ENCODE data around the gene VARS2. TPM values are rescaled to one million over a fixed set of nuclear protein-coding genes. Genes with fewer than 3 reads are reported as not detected.
"Not testable (repeated sequence)": the region's sequence is repeated elsewhere in the genome, so short reads cannot be mapped to it uniquely, and the experiment has no call there.

Gene VARS2
- 47.0 TPM for total RNA-seq (ENCODE audit: unreplicated experiment)
- long read RNA-seq, partial matches to known transcripts: 0 of 1 reads
- long read RNA-seq, other reads (novel, unspliced or antisense): 1 of 1 reads

DNA sequence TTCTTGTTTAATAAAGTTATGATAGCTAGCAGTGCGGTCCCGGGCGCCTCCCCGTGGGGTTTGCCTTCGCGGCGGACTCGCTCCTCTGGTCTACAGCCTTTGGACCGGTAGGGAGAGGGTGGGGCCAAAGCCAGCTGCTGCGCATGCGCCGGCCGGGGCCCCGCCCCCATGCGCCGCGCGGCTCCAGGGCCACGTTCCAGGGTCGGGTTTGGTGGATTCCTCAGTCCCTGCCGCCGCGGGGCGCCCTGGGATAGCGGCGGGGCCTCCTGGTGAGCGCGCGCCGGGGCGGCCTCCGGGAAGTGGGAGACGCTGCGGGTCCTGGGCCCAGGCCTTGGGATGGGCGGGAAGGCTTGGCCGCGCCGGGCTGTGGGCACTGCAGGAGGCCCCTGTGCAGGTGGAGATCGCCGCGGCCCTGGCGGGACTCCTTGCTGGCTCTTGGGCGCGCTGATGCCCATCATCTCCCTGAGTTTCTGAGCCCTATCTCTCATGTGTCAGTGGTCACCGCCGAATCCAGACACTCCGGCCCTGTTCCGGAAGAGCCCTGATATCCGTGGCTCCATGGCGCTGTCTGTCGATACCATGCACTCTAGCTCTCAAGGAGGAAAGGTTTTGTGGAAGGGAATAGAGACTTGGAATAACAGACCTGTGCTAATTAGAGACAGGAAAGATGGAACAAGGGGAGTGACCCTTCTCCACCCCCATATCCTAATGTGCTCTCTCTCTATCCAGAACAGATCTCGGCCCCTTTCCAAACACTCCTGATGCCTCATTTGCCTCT is at the start of gene VARS2:
Gene VARS2, plus strand, starts transcription at position 163 of the 778 bp plus-strand sequence. Its CDS starts 599 bp downstream, at position 762.
- no peak for TF ChIP-seq CTCF (IDR thresholded peaks at IDR 0.05; ENCODE audit: partially characterized antibody, unreplicated experiment)
- peak within 1 kb of the TSS; percentile 97 for H3K4me3 Mint-ChIP-seq (ENCODE audit: unreplicated experiment)
- H3K36me3 Mint-ChIP-seq (ENCODE audit: unreplicated experiment): peaks cover 8% of the 10 kb centered on the region
- H3K4me1 Mint-ChIP-seq (ENCODE audit: low read depth, unreplicated experiment): peaks cover 12% of the 10 kb centered on the region
- DNase-seq: peak; percentile 84
- peaks cover 3% of the 10 kb centered on the region for H3K9me3 Mint-ChIP-seq (ENCODE audit: unreplicated experiment)
- peaks cover 8% of the 10 kb centered on the region for H3K27me3 Mint-ChIP-seq (ENCODE audit: unreplicated experiment)
- H3K27ac Mint-ChIP-seq (ENCODE audit: unreplicated experiment): peak within 1 kb of the TSS; percentile 85

DNA sequence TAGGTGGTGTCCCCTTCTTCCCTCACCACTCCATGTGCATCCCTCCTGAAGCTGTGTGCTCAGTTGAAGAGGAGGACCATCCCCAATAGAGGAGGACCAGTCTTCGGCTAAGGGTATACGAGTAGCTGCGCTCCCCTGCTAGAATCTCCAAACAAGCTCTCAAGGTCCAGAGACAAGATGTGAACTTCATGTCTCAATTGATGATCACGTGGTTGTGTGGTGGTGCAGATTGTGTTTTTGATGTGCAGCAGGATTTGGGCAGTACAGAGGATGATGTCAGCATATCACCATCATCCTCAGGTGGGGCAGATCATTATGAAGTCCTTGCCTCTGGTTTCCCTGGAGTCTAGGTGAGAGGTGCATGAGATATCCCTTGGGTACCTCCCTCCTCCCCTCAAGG is 49.7 kb upstream of the VARS2 start:
- no peak overlapping the region for H3K4me3 Mint-ChIP-seq (ENCODE audit: unreplicated experiment)
- TF ChIP-seq CTCF (IDR thresholded peaks at IDR 0.05; ENCODE audit: partially characterized antibody, unreplicated experiment): no peak
- H3K27ac Mint-ChIP-seq (ENCODE audit: unreplicated experiment): no peak overlapping the region
- DNase-seq: no peak
- peaks cover 7% of the 10 kb centered on the region for H3K9me3 Mint-ChIP-seq (ENCODE audit: unreplicated experiment)
- H3K4me1 Mint-ChIP-seq (ENCODE audit: low read depth, unreplicated experiment): no peaks in the 10 kb centered on the region
- peaks cover 17% of the 10 kb centered on the region for H3K36me3 Mint-ChIP-seq (ENCODE audit: unreplicated experiment)
- peaks cover 2% of the 10 kb centered on the region for H3K27me3 Mint-ChIP-seq (ENCODE audit: unreplicated experiment)

DNA sequence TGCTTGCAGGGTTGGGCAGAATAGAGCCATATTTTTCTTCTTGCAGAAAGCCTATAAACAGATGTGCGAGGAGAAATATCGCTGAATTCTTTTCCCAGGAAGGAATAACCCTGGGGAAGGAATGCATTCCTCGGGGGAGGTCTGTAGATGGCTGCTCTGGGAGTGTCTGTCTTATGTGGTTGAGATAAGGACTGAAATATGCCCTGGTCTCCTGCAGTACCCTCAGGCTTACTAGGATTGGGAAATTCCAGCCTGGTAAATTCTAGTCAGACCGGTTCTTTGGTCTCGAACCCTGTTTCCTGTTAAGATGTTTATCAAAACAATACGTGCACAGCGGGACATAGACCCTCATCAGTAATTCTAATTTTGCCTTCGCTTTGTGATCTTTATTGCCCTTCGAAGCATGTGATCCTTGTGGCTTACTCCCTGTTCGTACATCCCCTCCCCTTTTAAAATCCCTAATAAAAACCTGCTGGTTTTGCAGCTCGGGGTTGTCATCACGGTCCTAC is 44.7 kb upstream of the VARS2 start:
- Mint-ChIP-seq H3K9me3 (ENCODE audit: unreplicated experiment) (peaks cover 10% of the 10 kb centered on the region), H3K36me3 (ENCODE audit: unreplicated experiment) (peaks cover 28% of the 10 kb centered on the region)
- not testable (repeated sequence) for H3K27ac Mint-ChIP-seq (ENCODE audit: unreplicated experiment); H3K27me3 Mint-ChIP-seq (ENCODE audit: unreplicated experiment); H3K4me3 Mint-ChIP-seq (ENCODE audit: unreplicated experiment); H3K4me1 Mint-ChIP-seq (ENCODE audit: low read depth, unreplicated experiment)
- peak; percentile 42 for DNase-seq

DNA sequence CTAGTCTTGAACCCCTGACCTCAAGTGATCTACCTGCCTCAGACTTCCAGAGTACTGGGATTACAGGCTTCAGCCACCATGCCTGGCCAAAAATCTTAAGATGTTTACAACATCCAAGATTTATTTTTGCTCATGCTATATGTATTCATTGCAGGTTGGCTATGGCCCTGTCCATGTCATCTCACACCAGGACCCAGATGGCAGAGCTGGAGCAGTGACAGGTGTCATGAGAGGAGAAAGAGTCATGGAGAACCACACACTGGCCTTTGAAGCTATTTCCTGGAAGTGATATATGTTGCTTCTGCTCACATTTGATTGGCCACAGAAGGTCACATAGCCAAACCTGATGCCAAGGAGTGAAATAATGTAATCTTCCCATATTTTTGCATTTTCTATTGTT is 43.5 kb upstream of the VARS2 start:
- H3K9me3 Mint-ChIP-seq (ENCODE audit: unreplicated experiment): peaks cover 13% of the 10 kb centered on the region
- H3K4me1 Mint-ChIP-seq (ENCODE audit: low read depth, unreplicated experiment): peaks cover under 1% of the 10 kb centered on the region
- TF ChIP-seq CTCF (IDR thresholded peaks at IDR 0.05; ENCODE audit: partially characterized antibody, unreplicated experiment): no peak
- peaks cover 28% of the 10 kb centered on the region for H3K36me3 Mint-ChIP-seq (ENCODE audit: unreplicated experiment)
- DNase-seq: no peak
- no peak overlapping the region for H3K27ac Mint-ChIP-seq (ENCODE audit: unreplicated experiment)
- peaks cover 2% of the 10 kb centered on the region for H3K27me3 Mint-ChIP-seq (ENCODE audit: unreplicated experiment)
- no peak overlapping the region for H3K4me3 Mint-ChIP-seq (ENCODE audit: unreplicated experiment)

DNA sequence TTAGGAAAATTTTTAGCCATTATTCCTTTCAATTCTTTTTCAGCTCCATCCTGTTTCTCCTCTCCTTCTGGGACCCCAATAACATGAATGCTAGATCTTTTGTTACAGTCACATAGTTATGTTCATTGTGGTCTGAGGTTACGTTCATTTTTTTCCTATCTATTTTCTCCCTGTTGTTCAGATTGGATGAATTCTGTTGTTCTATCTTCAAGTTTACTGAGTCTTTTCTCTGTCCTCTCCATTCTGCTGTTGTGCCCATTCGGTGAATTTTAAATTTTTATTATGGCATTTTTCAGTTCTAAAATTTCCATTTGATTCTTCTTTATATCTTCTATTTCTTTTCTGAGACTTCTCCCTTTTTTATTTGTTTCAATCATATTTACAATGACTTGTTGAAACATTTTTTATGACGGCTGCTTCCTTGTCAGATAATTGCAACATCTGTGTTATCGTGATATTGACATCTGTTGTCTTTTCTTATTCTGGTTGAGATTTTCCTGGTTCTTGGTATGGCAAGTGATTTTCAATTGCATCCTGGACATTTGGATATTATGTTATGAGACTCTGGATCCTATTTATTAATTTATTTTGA is 42.4 kb upstream of the VARS2 start:
- no peak overlapping the region for H3K4me3 Mint-ChIP-seq (ENCODE audit: unreplicated experiment)
- H3K27me3 Mint-ChIP-seq (ENCODE audit: unreplicated experiment): peaks cover under 1% of the 10 kb centered on the region

More for the DNA sequence above, 42.4 kb upstream of the VARS2 start:
- H3K4me1 Mint-ChIP-seq (ENCODE audit: low read depth, unreplicated experiment): peaks cover 2% of the 10 kb centered on the region
- peaks cover 28% of the 10 kb centered on the region for H3K36me3 Mint-ChIP-seq (ENCODE audit: unreplicated experiment)
- TF ChIP-seq CTCF (IDR thresholded peaks at IDR 0.05; ENCODE audit: partially characterized antibody, unreplicated experiment): no peak
- DNase-seq: no peak
- peaks cover 13% of the 10 kb centered on the region for H3K9me3 Mint-ChIP-seq (ENCODE audit: unreplicated experiment)
- H3K27ac Mint-ChIP-seq (ENCODE audit: unreplicated experiment): no peak overlapping the region
